Sciatic nerve (tissue), 2 donors: Measurements from ENCODE around the gene TEX13A. TPM values are rescaled to one million over a fixed set of nuclear protein-coding genes. Genes with fewer than 3 reads are reported as not detected.

Source experiments
- ATAC-seq: fragments of 200-7000 bp; cut with Tn5 transposase; one replicate; pipeline ENCODE4 v1.9.1; 2020; ENCODE audit warnings: mild to moderate bottlenecking, moderate library complexity
- DNase-seq: peaks from one replicate; pipeline ENCODE4 v3.0.0-alpha.2; 2020; ENCODE audit warnings: low spot score
- intact Hi-C: fragments of 100-400 bp; cut with DNase I; formaldehyde crosslinking; loops from one replicate; pipeline ENCODE4 v1.14.2; 2022
- total RNA-seq: library from RNA; stranded (reverse); fragmentation: NEBNext Ultra II Directional; extraction: Animal tissue kit (Norgen Biotek cat#: 25700); gene quantifications from one replicate; pipeline ENCODE4 v1.2.1, GENCODE V29; 2021
- donor health status: DM: no; HTN: no; CAD: no.
- donor health status: DM: no; HTN: no; CAD: no.

Gene TEX13A
- total RNA-seq, 1 donor from 2014 or later = not detected

DNA sequence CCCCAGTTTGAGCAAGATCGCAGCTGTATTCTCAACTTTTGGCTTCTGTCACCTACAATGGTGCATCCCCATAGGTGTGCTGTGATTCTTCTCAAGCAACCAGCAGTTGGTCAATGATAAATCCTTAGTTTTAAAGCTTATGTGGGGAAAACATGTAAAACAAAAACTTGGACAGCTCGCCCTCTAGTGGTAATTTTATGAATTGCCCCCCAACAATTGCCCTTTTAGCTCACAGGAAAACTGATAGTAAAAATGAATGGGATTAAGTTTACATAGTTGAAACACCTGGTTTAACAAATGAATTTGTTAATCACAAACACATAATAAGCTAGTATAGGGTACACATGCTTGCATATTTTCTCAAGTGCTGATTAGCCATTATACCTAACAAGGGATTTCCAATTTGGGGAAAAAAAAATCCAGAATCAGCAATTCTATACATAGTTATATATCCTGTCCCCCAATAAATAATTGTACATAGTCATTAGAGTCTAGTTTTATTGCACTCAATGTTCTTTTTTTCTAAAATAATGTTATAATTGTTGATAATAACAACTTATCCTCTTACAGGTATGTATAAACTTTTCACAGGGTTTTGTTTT is 30.1 kb downstream of the TEX13A start:
- no peak for ATAC-seq
- intact Hi-C loops = no loop called here

DNA sequence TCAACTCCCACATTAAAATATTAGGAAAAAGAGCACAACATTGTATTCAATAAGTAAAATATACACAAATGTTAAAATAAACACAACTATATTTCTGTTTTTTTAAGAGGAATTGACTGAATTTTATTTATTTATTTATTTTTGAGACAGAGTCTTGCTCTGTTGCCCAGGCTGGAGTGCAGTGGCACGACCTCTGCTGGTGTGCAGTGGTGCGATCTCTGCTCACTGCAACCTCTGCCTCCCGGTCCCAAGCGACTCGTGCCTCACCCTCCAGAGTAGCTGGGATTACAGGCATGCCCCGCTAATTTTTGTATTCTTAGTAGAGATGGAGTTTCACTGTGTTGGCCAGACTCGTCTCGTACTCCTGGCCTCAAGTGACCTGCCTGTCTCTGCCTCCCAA is 31.4 kb downstream of the TEX13A start:
- intact Hi-C loops = no loop called here
- DNase-seq (no peak), ATAC-seq (no peak)

More for the DNA sequence above, 30.1 kb downstream of the TEX13A start:
- DNase-seq = no peak

DNA sequence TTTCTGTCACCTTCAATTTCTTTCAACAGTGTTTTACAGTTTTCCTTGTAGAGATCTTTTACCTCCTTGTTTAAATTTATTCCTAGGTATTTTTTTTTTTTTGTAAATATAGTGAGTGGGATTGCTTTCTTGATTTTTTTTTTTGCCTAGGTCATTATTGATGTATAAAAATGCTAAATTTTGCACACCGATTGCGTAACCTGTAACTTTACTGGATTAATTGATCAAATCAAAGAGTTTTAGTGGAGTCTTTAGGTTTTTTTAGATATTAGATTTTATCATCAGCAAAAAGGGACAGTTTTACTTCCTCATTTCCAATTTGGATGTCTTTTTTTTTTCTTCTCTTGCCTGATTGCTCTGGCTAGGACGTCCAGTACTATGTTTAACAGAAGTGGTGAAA is 40.9 kb downstream of the TEX13A start:
- intact Hi-C loops = no loop called here
- no peak for ATAC-seq
- no peak for DNase-seq

DNA sequence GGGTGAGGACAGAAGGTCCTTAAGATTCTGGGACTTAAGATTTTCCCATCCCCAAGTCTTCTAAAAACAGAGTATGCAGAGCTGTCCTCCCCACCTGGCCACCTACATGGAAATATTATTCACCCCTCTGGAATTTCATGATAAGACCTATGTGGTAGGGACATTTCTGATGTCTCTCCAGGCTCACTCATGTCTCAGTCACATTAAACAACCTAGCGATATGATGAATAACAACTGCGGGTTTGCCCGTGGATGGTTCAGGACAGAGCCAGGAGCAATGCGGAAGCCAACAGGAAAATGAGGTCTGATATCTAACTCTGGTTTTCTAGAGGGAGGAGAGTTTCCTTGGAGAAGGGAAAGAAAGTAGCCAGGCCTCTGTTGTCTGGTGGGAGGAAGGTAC is 47.4 kb downstream of the TEX13A start:
- intact Hi-C loops = no loop called here
- DNase-seq (no peak), ATAC-seq (no peak)
